ENCODE data around the gene DNAL4.
A peak's percentile ranks its signal among the peaks of the same experiment; 100 is the strongest.

The DNAL4 gene

DNA sequence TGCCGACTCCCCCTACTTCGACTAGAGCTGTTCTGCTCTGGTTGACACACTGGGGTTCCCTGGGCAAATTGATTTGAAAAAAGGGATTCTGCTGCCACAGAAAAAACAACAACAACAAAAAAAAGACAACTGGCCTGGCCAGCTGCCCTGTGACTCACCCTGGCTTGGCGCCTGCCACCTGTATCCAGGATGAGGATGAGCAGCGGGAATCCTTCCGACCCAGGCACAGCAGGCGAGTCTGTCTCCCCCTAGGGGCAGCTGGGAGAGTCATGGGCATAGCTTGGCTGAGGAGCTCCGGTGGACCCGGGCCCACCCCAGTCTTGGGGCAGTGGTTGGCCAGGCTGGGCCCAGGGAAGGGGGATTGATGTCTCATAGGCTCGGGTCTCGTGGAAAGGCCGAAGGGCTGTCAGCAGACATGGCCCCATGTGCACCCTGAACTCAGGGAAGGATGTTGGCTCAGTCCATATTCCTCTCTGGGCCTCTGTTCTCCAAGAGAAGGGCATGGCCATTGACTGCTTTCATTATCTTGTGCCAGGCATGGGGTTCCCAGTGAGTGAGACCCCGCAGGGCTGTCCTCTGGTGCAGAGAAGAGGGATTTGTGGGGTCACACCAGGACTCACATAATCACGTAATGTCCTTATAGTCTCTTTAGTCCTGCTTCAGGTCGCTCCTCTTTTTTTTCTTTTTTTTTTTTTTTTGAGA, 27.7 kb downstream of the DNAL4 start:
- in situ Hi-C loops (cut with MboI; ENCODE audit: low sequenced_read_pairs, unreplicated experiment), result no loop called here
- peak; percentile 71 for DNase-seq (ENCODE audit: low spot score)
- TF ChIP-seq, protein P1, sequence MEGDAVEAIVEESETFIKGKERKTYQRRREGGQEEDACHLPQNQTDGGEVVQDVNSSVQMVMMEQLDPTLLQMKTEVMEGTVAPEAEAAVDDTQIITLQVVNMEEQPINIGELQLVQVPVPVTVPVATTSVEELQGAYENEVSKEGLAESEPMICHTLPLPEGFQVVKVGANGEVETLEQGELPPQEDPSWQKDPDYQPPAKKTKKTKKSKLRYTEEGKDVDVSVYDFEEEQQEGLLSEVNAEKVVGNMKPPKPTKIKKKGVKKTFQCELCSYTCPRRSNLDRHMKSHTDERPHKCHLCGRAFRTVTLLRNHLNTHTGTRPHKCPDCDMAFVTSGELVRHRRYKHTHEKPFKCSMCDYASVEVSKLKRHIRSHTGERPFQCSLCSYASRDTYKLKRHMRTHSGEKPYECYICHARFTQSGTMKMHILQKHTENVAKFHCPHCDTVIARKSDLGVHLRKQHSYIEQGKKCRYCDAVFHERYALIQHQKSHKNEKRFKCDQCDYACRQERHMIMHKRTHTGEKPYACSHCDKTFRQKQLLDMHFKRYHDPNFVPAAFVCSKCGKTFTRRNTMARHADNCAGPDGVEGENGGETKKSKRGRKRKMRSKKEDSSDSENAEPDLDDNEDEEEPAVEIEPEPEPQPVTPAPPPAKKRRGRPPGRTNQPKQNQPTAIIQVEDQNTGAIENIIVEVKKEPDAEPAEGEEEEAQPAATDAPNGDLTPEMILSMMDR (IDR thresholded peaks at IDR 0.05; ENCODE audit: borderline replicate concordance, control extremely low read depth, extremely low read depth, insufficient read depth, missing control alignments), result peak; percentile 62

DNA sequence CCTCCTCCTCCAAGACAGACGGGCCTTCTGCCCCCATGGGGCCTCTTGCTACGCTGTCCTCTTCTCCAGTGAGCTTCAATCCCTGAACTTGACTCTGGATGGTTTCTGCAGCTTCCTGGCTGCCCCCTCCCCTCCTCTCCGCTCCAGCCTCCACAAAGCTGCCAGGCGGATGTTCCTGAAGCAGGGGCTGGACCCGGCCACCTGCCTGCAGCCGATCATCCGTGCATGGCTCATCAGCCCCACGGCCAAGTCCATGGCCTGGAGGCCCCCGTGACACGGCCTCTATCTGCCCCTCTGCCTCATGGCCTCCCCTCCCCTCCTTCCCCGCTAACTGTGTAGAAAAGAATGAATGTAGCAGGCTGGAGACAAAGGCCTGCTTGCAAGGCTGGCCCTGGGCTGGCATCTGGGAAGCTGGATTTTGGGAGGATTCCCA, 31.4 kb downstream of the DNAL4 start:
- DNase-seq (ENCODE audit: low spot score), result no peak
- in situ Hi-C loops (cut with MboI; ENCODE audit: low sequenced_read_pairs, unreplicated experiment), result no loop called here
- TF ChIP-seq, protein P1 (IDR thresholded peaks at IDR 0.05; ENCODE audit: borderline replicate concordance, control extremely low read depth, extremely low read depth, insufficient read depth, missing control alignments), result no peak

DNA sequence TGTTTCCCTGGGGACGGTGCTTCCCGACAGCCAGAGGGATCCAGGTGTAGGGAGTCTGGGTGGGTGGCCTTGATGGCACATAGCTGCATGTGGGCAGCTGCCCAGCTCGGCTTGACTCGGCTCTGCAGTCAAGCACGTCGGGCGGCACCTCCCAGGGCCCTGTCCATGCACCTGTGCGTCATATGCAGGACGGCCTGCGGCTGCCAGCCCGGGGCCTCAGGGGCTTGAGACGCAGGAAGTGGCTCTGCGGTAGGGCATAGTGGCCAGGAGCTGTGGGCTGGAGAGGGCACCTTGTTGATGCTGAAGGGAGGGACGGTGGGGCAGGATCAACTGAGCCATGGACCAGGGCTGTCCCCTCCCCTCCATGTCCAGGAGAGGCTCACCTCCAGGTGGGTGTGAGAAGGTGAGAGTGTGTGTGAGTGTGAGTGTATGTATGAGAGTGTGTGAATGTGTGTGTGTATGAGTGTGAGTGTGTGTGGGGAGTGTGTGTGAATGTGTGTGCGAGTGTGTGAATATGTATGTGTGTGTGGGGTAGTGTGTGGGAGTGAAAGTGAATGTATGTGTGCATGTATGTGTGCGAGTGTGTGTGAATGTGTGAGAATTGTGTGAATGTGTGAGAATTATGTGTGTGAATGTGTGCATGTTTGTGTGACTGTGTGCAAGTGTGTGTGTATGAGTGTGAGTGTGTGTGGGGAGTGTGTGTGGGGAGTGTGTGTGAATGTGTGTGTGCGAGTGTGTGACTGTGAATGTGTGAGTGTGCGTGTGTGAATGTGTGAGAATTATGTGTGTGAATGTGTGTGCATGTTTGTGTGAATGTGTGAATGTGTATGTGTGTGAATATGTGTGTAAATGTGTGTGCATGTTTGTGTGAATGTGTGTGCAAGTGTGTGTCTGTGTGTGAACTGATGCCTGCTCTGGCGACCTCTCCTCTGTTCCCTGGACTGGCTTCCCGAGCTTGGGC, 32.5 kb downstream of the DNAL4 start:
- in situ Hi-C loops (cut with MboI; ENCODE audit: low sequenced_read_pairs, unreplicated experiment), result no loop called here
- no peak for DNase-seq (ENCODE audit: low spot score)
- TF ChIP-seq, protein P1 (IDR thresholded peaks at IDR 0.05; ENCODE audit: borderline replicate concordance, control extremely low read depth, extremely low read depth, insufficient read depth, missing control alignments), result no peak

DNA sequence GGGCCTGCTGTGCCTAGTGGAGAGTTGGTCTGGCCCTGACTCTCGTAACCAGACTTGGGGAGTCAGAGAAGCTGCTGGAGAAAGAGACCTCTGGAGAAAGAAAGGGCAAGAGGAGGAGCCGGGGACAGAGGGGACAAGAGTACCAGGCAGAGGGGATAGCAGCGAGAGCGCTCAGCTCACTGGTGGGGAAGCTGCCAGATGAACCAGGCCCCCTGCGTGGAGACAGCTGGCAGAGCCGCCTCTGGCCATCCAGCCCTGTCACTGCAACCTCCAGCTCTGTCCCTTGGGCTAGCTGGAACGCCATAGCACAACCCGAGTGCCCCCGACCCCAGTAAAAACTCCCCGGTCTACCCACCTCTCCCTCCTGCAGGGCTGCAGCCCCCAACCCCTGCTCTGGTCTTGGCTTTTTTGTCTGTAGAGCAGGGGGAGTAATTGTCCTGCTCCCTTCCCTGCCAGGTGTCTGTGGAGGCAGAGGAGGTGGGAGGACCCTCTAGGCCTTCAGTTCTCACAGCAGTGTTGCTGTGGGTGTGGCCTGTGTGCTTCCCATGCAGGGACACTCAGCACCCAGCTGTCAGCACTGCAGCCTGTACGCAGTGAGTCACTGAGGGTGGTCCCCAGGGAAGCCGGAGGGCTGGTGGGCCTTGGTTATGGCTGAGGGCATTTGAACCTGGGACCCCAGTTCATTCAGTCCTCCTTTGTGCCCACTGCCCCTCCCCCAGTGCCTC, 33.3 kb downstream of the DNAL4 start:
- TF ChIP-seq, protein P1 (IDR thresholded peaks at IDR 0.05; ENCODE audit: borderline replicate concordance, control extremely low read depth, extremely low read depth, insufficient read depth, missing control alignments), result no peak
- DNase-seq (ENCODE audit: low spot score), result no peak
- in situ Hi-C loops (cut with MboI; ENCODE audit: low sequenced_read_pairs, unreplicated experiment), result no loop called here

DNA sequence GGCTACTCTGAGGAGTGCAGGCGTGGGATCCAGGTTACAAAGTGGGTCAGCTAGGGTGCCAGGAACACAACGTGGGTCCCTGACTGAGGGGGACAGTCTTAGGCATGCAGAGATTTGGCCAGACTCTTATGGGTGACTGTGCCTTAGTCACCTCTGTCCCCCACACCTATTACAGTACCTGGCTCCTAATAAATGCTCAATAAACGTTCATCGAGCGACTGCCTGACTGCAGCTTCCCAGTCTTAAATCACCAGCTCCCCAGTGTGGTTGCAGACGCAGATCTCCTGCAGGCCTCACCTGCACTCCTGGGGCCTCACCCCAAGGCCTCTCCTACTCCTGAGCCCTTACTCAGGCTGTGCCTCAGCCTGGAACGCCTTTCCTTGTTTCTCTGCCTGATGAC, 34.9 kb downstream of the DNAL4 start:
- in situ Hi-C loops (cut with MboI; ENCODE audit: low sequenced_read_pairs, unreplicated experiment), result no loop called here
- TF ChIP-seq, protein P1 (IDR thresholded peaks at IDR 0.05; ENCODE audit: borderline replicate concordance, control extremely low read depth, extremely low read depth, insufficient read depth, missing control alignments), result no peak
- DNase-seq (ENCODE audit: low spot score), result no peak

DNA sequence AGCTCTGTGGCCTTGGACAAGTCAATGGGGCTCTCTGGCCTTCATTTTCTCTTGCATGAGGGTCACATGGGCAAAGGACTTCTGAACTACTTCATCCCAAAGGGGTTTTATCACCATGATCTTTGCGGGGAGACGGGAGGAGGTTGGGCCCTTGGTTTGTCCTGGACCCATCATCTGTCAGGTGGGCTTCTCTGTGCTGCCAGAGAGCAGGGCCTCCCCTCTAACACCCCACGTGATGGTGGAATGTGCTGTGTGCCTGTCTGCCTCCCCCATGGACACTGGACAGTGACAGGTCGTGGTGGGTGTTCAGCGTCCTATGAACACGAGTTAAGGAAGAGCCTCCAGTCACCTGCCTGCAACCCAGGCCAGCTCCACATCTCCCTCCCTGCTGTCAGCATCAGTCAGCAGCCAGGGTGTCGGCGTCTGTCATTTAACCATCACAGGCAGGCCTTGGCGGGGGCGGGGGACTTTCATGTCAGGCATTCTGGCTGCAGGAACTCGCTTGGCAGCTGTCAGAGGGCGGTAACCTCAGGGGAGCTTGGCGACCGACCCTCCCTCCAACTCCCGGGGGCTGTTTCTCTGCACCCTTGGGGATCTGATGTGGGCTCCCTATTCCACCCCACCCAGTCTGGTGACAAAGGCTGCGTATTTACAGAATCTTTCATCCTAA, 35.5 kb downstream of the DNAL4 start:
- TF ChIP-seq, protein P1 (IDR thresholded peaks at IDR 0.05; ENCODE audit: borderline replicate concordance, control extremely low read depth, extremely low read depth, insufficient read depth, missing control alignments), result no peak
- in situ Hi-C loops (cut with MboI; ENCODE audit: low sequenced_read_pairs, unreplicated experiment), result no loop called here
- DNase-seq (ENCODE audit: low spot score), result peak; percentile 67
